ENCODE measurements around the gene PSG5.
"Not testable (repeated sequence)": the region's sequence is repeated elsewhere in the genome, so short reads cannot be mapped to it uniquely, and the experiment has no call there.

The PSG5 gene

DNA sequence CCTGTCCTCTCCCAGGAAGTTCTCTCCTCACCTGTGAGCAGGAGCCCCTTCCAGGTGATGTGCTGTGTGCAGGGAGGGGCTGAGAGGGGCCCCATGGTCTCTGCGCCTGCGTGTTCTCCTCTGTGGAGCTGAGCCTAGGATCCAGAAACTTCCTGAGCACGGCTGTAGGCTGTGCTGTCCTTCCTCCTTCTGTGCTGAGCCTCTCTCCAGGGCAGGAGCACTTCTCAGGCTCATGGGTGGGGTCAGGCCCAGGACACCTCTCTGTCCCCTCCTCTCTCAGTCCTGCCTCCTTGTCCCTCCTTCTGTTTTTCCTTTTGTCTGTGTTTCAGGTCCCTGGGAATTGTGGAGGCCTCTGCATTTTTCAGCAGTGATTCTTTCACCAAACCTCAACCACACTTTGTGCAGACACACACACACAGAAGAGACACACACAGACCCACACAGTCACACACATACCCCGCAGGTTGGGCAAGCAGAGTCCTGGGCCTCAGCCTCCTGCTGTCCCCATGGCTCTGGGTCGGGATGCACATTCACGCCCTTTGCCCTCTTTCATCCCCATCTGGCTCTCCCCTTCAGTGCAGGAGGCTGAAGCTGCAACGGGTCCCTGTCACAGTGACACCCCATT, at the start of gene PSG5:
Gene PSG5, minus strand, starts transcription at position 226 of the 625 bp plus-strand sequence. Its CDS starts 131 bp downstream, at position 95.
- not testable (repeated sequence) for DNase-seq

GRCh38 chr19:43235686-43236085, 49.4 kb upstream of the PSG5 start:
- not testable (repeated sequence) for DNase-seq

- no peak for DNase-seq
Observed at GRCh38 chr19:43229315-43229714, 43.0 kb upstream of the PSG5 start.

DNA sequence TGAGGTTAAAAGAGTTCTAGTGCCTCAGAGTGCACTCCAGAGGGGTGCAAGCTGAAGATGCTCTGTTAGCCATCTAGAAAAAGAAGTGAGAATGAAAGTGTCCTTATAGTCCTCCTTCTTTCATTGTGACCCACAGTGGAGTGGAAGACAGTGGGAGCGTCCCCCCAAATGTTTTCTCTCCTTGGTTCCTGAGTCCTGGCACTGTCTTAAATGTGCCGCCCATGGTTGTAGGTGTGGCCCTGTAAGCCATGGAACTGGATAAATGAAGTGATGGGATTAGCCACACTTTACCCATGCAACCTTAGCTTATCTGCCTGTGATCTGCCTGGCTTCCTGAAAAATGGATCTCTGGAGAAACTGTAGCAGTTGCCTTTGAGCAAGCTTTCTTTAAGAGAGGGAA, 42.4 kb upstream of the PSG5 start:
- DNase-seq: not testable (repeated sequence)

DNA sequence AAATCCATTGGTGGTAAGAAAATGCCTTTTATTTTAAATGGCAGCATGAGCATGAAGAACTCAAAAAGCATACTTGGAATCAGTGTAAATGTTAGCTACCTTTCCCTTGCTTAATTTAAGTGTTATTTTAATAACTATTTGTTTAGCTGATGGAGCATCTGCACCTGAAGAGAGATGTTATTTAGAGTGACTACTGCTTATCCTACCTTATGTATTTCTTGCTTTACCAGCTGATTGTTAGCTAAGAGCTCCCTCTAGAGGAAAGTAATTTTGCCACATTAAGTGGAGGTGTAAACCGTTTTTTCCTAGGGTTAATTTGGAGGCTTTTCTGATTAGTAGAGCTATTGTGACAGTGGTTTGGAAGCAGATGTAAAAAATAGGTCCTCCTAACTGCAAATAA, 40.6 kb upstream of the PSG5 start:
- DNase-seq: not testable (repeated sequence)

DNA sequence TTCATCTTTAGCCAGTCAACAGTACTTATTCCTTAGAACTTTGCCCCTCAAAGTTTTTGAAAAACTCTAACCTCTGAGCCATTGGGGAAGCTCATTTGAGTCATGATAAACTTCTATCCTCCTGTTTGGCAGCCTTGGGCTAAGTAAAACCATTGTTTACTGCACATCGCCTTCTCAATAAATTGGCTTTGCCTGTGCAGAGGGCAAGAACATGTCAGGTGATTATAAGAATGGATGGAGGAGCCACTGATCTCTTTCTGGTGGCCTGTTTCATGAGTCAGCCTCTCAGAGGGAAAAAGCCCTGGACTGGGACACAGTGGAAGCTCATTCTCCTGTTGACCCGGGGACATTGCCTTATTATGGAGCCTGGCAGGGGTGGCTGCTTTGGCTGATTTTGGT, 38.5 kb upstream of the PSG5 start:
- DNase-seq: no peak

- DNase-seq: not testable (repeated sequence)
Observed at GRCh38 chr19:43224201-43224854, 38.0 kb upstream of the PSG5 start.

DNA sequence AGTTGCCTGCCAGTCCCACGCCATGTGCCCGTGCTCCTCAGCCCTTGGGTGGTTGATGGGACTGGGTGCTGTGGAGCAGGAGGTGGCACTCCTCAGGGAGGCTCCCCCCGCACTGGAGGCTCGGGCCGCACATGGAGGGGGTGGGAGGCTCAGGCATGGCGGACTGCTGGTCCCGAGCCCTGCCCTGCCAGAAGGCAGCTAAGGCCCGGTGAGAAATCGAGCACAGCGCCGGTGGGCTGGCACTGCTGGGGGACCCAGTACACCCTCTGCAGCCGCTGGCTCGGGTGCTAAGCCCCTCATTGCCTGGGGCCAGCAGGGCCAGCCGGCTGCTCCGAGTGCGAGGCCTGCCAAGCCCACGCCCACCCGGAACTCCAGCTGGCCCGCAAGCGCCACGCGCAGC, 35.6 kb upstream of the PSG5 start:
- not testable (repeated sequence) for DNase-seq

GRCh38 chr19:43219136-43219535, 32.8 kb upstream of the PSG5 start:
- DNase-seq: not testable (repeated sequence)

GRCh38 chr19:43215881-43216280, 29.5 kb upstream of the PSG5 start:
- DNase-seq: not testable (repeated sequence)

GRCh38 chr19:43207991-43208390, 21.7 kb upstream of the PSG5 start:
- DNase-seq: no peak

- DNase-seq: not testable (repeated sequence)
Observed at GRCh38 chr19:43207174-43207573, 20.8 kb upstream of the PSG5 start.

- DNase-seq: not testable (repeated sequence)
Observed at GRCh38 chr19:43205471-43206105, 19.3 kb upstream of the PSG5 start, which contains the start of gene PSG4. Gene PSG4, minus strand, starts transcription at chr19:43205638. Its CDS starts 102 bp downstream, at chr19:43205536.

DNA sequence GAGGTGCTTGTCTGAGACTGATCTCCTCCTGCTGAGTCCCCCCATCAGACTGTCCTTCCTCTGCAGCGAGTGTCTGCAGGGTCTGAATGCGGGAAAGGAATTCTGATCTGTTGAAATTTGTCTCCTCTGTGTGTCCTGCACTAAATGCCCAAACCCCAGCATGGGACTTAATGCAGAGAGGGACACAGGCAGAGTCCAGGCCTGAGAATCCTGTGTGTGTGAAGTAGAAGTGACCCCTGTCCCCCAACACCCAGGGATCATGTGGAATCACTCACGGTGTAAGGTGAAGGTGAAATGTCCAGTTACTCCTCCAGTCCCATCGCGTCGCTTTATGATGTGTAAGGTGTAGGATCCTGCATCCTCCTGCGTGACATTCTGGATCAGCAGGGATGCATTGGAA, 17.3 kb upstream of the PSG5 start:
- not testable (repeated sequence) for DNase-seq

- not testable (repeated sequence) for DNase-seq
Observed at GRCh38 chr19:43201891-43202290, 15.6 kb upstream of the PSG5 start.

GRCh38 chr19:43201337-43201801, 15.0 kb upstream of the PSG5 start:
- DNase-seq: not testable (repeated sequence)

GRCh38 chr19:43198686-43199419, 12.5 kb upstream of the PSG5 start:
- not testable (repeated sequence) for DNase-seq

GRCh38 chr19:43197666-43198397, 11.5 kb upstream of the PSG5 start:
- not testable (repeated sequence) for DNase-seq

DNA sequence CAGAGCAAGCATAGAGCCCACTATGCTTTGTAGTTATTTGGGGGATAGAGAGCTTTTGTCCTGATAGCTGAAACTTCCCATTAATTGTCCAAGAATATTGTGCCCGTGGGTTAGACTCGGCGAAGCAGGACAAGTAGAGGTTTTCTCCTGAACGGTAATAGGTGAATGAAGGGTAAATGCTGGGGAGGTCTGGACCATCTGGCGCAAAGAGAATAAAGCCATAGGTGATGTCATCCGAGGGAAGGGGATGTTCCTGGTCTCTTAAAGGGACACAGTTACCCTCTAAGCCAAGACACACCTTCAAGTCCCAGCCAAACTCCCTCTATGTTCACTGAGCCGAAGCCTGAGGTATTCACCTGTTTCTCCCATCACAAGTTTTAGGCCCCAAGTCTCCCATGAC, 8.1 kb upstream of the PSG5 start:
- DNase-seq: not testable (repeated sequence)

GRCh38 chr19:43192381-43193155, 6.2 kb upstream of the PSG5 start:
- not testable (repeated sequence) for DNase-seq

GRCh38 chr19:43188092-43188491, 1.8 kb upstream of the PSG5 start:
- DNase-seq: not testable (repeated sequence)

All from NCI-H526 treated with DMSO at 0.1 percent for 48 hours (cell line).